Suprapubic skin (tissue), 3 donors: ENCODE data around the gene IRF4.

Experiments
- POLR2A ChIP-seq, 2 donors: fragments of 450-650 bp; IDR thresholded peaks; one replicate each; pipeline ENCODE4 v1.6.1; 2017; ENCODE audit warnings: antibody characterized with exemption in 2 of 2, mild to moderate bottlenecking in 2 of 2, moderate library complexity in 2 of 2
- TF ChIP-seq, protein P1 (sequence below), 2 donors: fragments of 200-600 bp in 1 of 2; fragments of 450-650 bp in 1 of 2; sonication (generic) in 1 of 2; IDR thresholded peaks; one replicate each; pipeline ENCODE4 v1.5.1; 2016 to 2019; ENCODE audit warnings: antibody characterized with exemption in 2 of 2, mild to moderate bottlenecking in 1 of 2, moderate library complexity in 1 of 2

DNA sequence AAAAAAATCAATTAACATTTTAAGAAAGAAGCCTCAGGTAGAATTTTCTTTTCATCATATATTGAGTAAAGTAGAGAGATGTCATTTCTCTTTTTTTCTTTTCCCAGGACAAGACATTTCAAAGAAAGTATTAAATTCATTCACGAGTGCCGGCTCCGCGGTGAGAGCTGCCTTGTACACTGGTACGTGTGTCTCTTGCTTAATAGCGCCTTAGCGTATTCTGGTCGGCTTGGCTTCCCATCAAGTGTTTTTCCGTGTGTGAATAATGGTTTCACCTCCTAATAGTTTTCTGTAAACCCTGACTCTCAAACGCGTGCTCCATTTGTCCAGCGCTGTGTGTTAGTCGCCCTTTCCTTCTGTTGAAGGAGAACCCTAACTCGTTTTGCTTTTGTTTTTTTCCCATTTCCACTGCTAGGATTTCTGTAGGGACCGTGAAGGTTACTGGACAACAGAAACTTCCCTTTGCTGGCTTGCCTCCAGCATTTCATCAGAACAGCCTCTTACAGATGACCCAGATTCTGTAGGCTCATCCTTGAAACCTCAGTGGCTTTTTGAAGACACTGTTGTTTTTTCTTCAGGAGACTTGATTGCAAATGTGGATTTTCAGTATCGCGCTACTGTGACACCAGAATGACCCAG, 45.7 kb upstream of the IRF4 start:
- TF ChIP-seq, protein P1, sequence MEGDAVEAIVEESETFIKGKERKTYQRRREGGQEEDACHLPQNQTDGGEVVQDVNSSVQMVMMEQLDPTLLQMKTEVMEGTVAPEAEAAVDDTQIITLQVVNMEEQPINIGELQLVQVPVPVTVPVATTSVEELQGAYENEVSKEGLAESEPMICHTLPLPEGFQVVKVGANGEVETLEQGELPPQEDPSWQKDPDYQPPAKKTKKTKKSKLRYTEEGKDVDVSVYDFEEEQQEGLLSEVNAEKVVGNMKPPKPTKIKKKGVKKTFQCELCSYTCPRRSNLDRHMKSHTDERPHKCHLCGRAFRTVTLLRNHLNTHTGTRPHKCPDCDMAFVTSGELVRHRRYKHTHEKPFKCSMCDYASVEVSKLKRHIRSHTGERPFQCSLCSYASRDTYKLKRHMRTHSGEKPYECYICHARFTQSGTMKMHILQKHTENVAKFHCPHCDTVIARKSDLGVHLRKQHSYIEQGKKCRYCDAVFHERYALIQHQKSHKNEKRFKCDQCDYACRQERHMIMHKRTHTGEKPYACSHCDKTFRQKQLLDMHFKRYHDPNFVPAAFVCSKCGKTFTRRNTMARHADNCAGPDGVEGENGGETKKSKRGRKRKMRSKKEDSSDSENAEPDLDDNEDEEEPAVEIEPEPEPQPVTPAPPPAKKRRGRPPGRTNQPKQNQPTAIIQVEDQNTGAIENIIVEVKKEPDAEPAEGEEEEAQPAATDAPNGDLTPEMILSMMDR (IDR thresholded peaks at IDR 0.05), result no peak
- TF ChIP-seq POLR2A (IDR thresholded peaks at IDR 0.05), result no peak
